Ovary (tissue), 3 donors: ENCODE data around the gene TMEM120B.

Experiments
- CTCF ChIP-seq, 3 donors: fragments of 450-650 bp in 2 of 3; fragments of 200-600 bp in 1 of 3; IDR thresholded peaks; one replicate each; pipeline versions ENCODE4 v1.5.1 to v1.8.0; 2016 to 2022; ENCODE audit warnings: antibody characterized with exemption in 3 of 3, mild to moderate bottlenecking in 1 of 3
- EP300 ChIP-seq: sonication (generic); formaldehyde crosslinking; IDR thresholded peaks from one replicate; pipeline ENCODE4 v1.6.1; 2017; ENCODE audit warnings: antibody characterized with exemption
- POLR2A ChIP-seq: fragments of 450-650 bp; IDR thresholded peaks from one replicate; pipeline ENCODE4 v1.6.1; 2017; ENCODE audit warnings: antibody characterized with exemption, mild to moderate bottlenecking, moderate library complexity
- donor health status: DM: no; HTN: no; CAD: no.

DNA sequence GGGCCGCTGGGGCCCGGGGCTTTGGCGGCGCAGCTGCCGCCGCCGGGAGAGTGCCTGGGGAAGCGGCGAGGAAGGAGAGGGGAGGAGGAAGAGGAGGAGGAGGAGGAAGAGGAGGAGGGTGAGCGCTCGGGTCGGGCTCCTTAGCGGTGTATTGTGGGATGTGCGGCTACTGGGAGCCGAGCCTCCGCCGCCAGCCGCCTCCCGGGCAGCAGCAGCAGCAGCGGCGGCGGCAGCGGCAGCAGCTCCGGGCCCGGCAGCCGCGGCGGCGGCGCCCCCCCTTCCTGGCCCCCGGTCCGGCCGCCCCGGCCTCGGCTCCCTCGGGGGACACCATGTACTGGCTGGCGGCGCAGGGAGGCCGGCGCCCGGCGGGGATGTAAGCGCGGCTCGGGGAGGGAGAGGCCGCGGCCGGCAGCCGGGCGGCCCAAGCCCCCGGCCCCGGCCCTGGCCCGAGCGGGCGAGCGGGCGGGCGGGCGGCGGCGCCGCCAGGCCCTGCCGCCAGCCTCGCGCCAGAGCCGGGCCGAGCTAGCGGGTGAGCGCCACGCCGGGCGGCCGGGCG lies 91.4 kb downstream of the TMEM120B start, which contains the start of gene SETD1B:
- no peak for TF ChIP-seq CTCF (IDR thresholded peaks at IDR 0.05)
- TF ChIP-seq POLR2A, result peak; percentile 10
- TF ChIP-seq EP300, result no peak
